AG04450 (cell line): Measurements from ENCODE around the gene ADAMTS17. TPM values are rescaled to one million over a fixed set of nuclear protein-coding genes. Genes with fewer than 3 reads are reported as not detected.

Experiments used
- CTCF ChIA-PET: fragments of 300-600, 350-600 bp; formaldehyde crosslinking; extraction: SDS; loops from one replicate; lab custom pipeline; 2022; ENCODE audit warnings: antibody characterized with exemption, inconsistent platforms; lab: Charles Lee
- POLR2A ChIA-PET: fragments of 350-600 bp; formaldehyde crosslinking; extraction: SDS; loops from one replicate; lab custom pipeline; 2021; ENCODE audit warnings: antibody characterized with exemption, inconsistent platforms; lab: Yijun Ruan, JAX
- DNase-seq: peaks from one replicate; pipeline ENCODE4 v3.0.0-alpha.2; 2011; ENCODE audit warnings: low read depth, low spot score
- H3K27ac ChIP-seq: one replicate; pipeline ENCODE4 v1.5.1; 2012; ENCODE audit warnings: low read depth, low read length, control low read depth
- H3K27me3 ChIP-seq: one replicate; pipeline ENCODE4 v1.6.0; 2012; ENCODE audit warnings: low read length; ENCODE audit not compliant: control insufficient read depth, insufficient read depth
- H3K4me3 ChIP-seq: 2 replicates; pipeline ENCODE4 v1.5.1; 2011; ENCODE audit warnings: mild to moderate bottlenecking, low read depth, low read length, control low read depth
- H3K9me3 ChIP-seq: 2 replicates; pipeline ENCODE4 v1.5.1; 2012; ENCODE audit warnings: low read length; ENCODE audit not compliant: control insufficient read depth, insufficient read depth
- polyA plus RNA-seq: library from polyadenylated mRNA; depleted of rRNA; stranded (reverse); fragments of >200 nt; gene quantifications from 2 replicates; pipeline ENCODE4 v1.2.3, GENCODE V29; 2011
- TF ChIP-seq, protein P1 (sequence below): IDR thresholded peaks from 2 replicates; pipeline ENCODE4 v1.5.1; 2011; ENCODE audit warnings: low read depth, low read length, control low read depth, inconsistent platforms

ADAMTS17 gene
- polyA plus RNA-seq, 1 experiment = 0.06 TPM

DNA sequence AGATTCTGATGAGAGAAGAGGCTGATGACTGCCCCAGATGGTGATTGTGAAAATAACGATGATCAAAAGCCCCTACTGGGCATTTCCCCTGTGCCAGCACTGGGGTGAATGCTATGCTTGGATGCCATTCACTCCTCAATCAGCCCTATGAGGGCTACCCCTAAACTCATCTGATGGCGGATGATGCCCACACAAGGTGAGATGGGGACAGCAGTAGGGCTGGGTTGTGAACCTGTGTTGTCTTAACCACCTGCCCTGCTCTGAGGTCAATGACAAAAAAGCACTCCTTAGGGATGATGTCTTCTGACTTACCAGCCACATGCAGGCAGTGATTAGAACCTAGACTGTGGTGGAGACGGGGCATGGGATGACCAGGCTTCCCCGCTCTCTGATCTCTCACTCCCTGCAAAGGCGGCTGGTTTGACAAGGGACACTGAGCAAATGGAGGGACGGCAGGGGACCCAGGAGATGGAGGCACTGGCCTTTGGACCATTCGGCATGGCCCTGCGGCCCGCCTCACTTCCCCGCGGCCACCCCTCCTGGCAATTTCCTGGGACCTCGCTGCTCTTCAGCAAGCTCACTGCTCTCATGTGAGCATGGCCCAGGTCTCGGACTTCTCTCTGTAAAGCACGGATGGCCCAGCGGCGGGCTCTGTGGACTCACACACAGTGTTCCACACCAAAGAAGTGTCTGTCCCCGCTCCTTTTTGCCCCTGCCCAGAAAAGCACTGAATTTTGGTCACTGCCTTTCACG is 357.1 kb downstream of the ADAMTS17 start:
- DNase-seq = no peak
- CTCF ChIA-PET = no interaction called here
- TF ChIP-seq, protein P1, sequence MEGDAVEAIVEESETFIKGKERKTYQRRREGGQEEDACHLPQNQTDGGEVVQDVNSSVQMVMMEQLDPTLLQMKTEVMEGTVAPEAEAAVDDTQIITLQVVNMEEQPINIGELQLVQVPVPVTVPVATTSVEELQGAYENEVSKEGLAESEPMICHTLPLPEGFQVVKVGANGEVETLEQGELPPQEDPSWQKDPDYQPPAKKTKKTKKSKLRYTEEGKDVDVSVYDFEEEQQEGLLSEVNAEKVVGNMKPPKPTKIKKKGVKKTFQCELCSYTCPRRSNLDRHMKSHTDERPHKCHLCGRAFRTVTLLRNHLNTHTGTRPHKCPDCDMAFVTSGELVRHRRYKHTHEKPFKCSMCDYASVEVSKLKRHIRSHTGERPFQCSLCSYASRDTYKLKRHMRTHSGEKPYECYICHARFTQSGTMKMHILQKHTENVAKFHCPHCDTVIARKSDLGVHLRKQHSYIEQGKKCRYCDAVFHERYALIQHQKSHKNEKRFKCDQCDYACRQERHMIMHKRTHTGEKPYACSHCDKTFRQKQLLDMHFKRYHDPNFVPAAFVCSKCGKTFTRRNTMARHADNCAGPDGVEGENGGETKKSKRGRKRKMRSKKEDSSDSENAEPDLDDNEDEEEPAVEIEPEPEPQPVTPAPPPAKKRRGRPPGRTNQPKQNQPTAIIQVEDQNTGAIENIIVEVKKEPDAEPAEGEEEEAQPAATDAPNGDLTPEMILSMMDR = no peak
- Histone ChIP-seq H3K27ac (no peak overlapping the region), H3K27me3 (no peaks in the 10 kb centered on the region), H3K9me3 (peaks cover 55% of the 10 kb centered on the region), H3K4me3 (no peak overlapping the region)
- POLR2A ChIA-PET = no interaction called here

- H3K4me3 ChIP-seq = no peak overlapping the region
- no peak for DNase-seq
- no peak overlapping the region for H3K27ac ChIP-seq
- H3K9me3 ChIP-seq = peaks cover 52% of the 10 kb centered on the region
- no peaks in the 10 kb centered on the region for H3K27me3 ChIP-seq
- POLR2A ChIA-PET = no interaction called here
- CTCF ChIA-PET = no interaction called here
- TF ChIP-seq, protein P1 = no peak
These were observed 357.9 kb downstream of the ADAMTS17 start for GRCh38 chr15:99983886-99984286.

DNA sequence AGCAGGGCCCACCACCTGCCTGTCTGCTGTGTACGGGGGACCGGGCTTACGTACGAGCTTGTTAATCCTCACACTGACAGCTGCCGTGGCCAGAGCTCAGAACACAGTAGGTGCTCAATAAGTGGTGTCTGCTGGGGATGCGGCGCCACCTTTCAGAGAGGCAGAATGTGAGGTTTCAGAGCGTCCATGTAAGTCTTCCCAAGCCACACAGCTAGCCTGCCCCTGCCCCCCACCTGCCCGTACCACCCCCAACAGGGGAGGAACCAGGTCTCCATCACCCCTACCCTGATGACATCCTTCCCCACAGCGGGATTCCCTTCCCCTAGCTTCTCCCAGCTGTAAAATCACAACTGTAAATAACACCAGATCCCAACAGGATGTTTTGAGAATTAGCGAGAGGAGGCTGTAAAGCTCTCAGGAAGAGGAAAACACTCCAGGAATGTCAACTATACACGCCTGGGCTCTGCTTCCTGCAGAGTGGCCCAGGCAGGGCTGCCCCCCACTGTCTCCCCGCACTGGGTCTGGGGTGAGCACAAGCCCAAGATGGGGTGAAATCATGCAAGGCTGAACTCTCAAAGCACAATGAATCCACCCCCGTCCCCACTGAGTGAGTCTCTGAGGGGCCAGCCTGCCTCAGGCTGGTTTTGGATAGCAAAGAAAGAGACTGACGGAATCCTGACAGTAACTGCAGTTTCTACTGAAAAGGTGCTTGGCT is 358.4 kb downstream of the ADAMTS17 start:
- Histone ChIP-seq H3K27me3 (no peaks in the 10 kb centered on the region), H3K27ac (no peak overlapping the region), H3K4me3 (no peak overlapping the region), H3K9me3 (peaks cover 54% of the 10 kb centered on the region)
- ChIA-PET CTCF (no interaction called here), POLR2A (no interaction called here)
- TF ChIP-seq, protein P1 = no peak
- no peak for DNase-seq

DNA sequence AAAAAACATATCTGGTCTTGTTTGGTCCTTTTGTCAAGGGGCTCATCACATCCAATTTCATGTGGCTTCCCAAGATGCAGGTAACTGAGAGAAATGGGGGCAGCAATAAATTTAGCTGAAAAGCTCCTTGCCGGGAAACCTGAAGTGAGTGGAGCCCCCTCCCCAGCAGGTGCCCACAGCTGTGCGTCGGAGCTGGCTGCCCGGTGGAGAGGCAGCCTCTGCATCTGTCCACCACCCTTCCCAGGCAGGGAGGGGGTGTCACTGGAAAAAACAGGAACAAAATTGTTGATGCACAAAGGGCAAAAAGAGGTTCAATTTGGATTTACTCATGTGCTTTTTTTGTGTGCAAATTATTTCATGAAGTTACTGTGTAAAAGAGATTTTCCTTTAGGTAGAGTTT is 359.1 kb downstream of the ADAMTS17 start:
- ChIA-PET POLR2A (no interaction called here), CTCF (no interaction called here)
- Histone ChIP-seq H3K27ac (no peak overlapping the region), H3K4me3 (no peak overlapping the region), H3K27me3 (no peaks in the 10 kb centered on the region), H3K9me3 (peaks cover 54% of the 10 kb centered on the region)
- TF ChIP-seq, protein P1 = no peak
- DNase-seq = no peak
